IPS-NIHi7 (cell line): ENCODE measurements around the gene FASLG.
"Not testable (repeated sequence)": the region's sequence is repeated elsewhere in the genome, so short reads cannot be mapped to it uniquely, and the experiment has no call there.

ENCODE experiments used
- DNase-seq: peaks from one replicate; pipeline ENCODE4 v3.0.0; 2012; ENCODE audit warnings: mixed read lengths; ENCODE audit errors: extremely low spot score

FASLG gene

GRCh38 chr1:172658871-172659453 lies at the start of gene FASLG:
TSS of gene FASLG (plus strand) at chr1:172659103. CDS start at chr1:172659202, 99 bp downstream.
- DNase-seq, result no peak

GRCh38 chr1:172609528-172609927 lies 49.4 kb upstream of the FASLG start:
- DNase-seq, result no peak

GRCh38 chr1:172612478-172612877 lies 46.4 kb upstream of the FASLG start:
- no peak for DNase-seq

GRCh38 chr1:172613294-172613693 lies 45.6 kb upstream of the FASLG start:
- DNase-seq, result no peak

- DNase-seq, result no peak
These were observed 42.7 kb upstream of the FASLG start for GRCh38 chr1:172616195-172616594.

GRCh38 chr1:172616636-172617035 lies 42.3 kb upstream of the FASLG start:
- DNase-seq, result no peak

- DNase-seq, result not testable (repeated sequence)
These were observed 38.3 kb upstream of the FASLG start for GRCh38 chr1:172620603-172621002.

GRCh38 chr1:172622541-172622940 lies 36.4 kb upstream of the FASLG start:
- no peak for DNase-seq

GRCh38 chr1:172623748-172624147 lies 35.2 kb upstream of the FASLG start:
- no peak for DNase-seq

- no peak for DNase-seq
These were observed 32.1 kb upstream of the FASLG start for GRCh38 chr1:172626845-172627244.

GRCh38 chr1:172627702-172628101 lies 31.2 kb upstream of the FASLG start:
- no peak for DNase-seq

- no peak for DNase-seq
These were observed 30.5 kb upstream of the FASLG start for GRCh38 chr1:172628401-172628800.

GRCh38 chr1:172629170-172629569 lies 29.7 kb upstream of the FASLG start:
- DNase-seq, result no peak

GRCh38 chr1:172629638-172630037 lies 29.3 kb upstream of the FASLG start:
- DNase-seq, result no peak

GRCh38 chr1:172630056-172630818 lies 28.7 kb upstream of the FASLG start:
- DNase-seq, result no peak

GRCh38 chr1:172630868-172631267 lies 28.0 kb upstream of the FASLG start:
- no peak for DNase-seq

- no peak for DNase-seq
These were observed 21.4 kb upstream of the FASLG start for GRCh38 chr1:172637522-172637921.

- DNase-seq, result no peak
These were observed 20.7 kb upstream of the FASLG start for GRCh38 chr1:172638249-172638648.

GRCh38 chr1:172638885-172639831 lies 19.7 kb upstream of the FASLG start:
- DNase-seq, result no peak

- DNase-seq, result no peak
These were observed 18.8 kb upstream of the FASLG start for GRCh38 chr1:172640111-172640510.

- DNase-seq, result no peak
These were observed 17.4 kb upstream of the FASLG start for GRCh38 chr1:172641492-172641891.

GRCh38 chr1:172642970-172643369 lies 15.9 kb upstream of the FASLG start:
- no peak for DNase-seq
